HCT116 (cell line): ENCODE data around the gene THTPA. TPM values are rescaled to one million over a fixed set of nuclear protein-coding genes. Genes with fewer than 3 reads are reported as not detected.

Experiments
- ATAC-seq: fragments of 200-7000 bp; cut with Tn5 transposase; 2 replicates; pipeline ENCODE4 v1.9.1; 2020; ENCODE audit warnings: mild to moderate bottlenecking, moderate library complexity
- BruUV-seq: library from RNA; stranded (reverse); fragments of 400-500 nt; replicated peaks from 2 replicates; lab custom pipeline; 2021; lab: Mats Ljungman, UMichigan
- CTCF ChIA-PET: fragments of 300-600 bp; sonication (Branson Sonifier 250); formaldehyde crosslinking; loops from one replicate; lab custom pipeline; 2021; ENCODE audit warnings: antibody characterized with exemption; lab: Charles Lee
- POLR2A ChIA-PET: fragments of 300-600, 350-600 bp; sonication (Branson Sonifier 250); formaldehyde crosslinking; loops from one replicate; lab custom pipeline; 2021; ENCODE audit warnings: antibody characterized with exemption; lab: Charles Lee
- RAD21 ChIA-PET, 2 experiments: fragments of 300-600 bp; sonication (Branson Sonifier 250); formaldehyde crosslinking; loops; one replicate each; lab custom pipeline; 2023; ENCODE audit warnings: low total read pairs in 2 of 2; ENCODE audit not compliant: uncharacterized antibody in 2 of 2, unreplicated experiment in 2 of 2, low non-redundant PET in 1 of 2; lab: Charles Lee
- DNase-seq: peaks from one replicate; pipeline ENCODE4 v3.0.0-alpha.2; 2010; ENCODE audit warnings: low read depth, low spot score
- H2AFZ ChIP-seq: fragments of 200-600 bp; shearing (Covaris generic), sonication (generic); 2 replicates; pipeline ENCODE4 v1.6.1; 2017; ENCODE audit warnings: low read depth, mixed run types, mixed read lengths, antibody characterized with exemption, low read length; ENCODE audit not compliant: poor library complexity, severe bottlenecking
- H3K27ac ChIP-seq: 2 replicates; pipeline ENCODE4 v1.5.1; 2012; ENCODE audit warnings: low read depth, low read length
- H3K27me3 ChIP-seq: fragments of 200-600 bp; sonication (generic); 2 replicates; pipeline ENCODE4 v1.6.1; 2016; ENCODE audit warnings: mixed run types, low read length, mixed read lengths; ENCODE audit not compliant: insufficient read depth
- H3K36me3 ChIP-seq, 2 experiments: fragments of 200-500 bp in 1 of 2; fragments of 200-600 bp in 1 of 2; sonication (Bioruptor generic) in 1 of 2; sonication (generic) in 1 of 2; 2 replicates each; pipeline versions ENCODE4 v1.5.1 to v1.6.1; 2014 to 2016; ENCODE audit warnings: low read length in 2 of 2, inconsistent platforms in 1 of 2, mixed read lengths in 1 of 2, mixed run types in 1 of 2; ENCODE audit not compliant: insufficient read depth in 2 of 2, control insufficient read depth in 1 of 2
- H3K4me1 ChIP-seq, 2 experiments: fragments of 200-600 bp in 1 of 2; sonication (generic) in 1 of 2; 2 replicates each; pipeline versions ENCODE4 v1.5.1 to v1.6.1; 2012 to 2017; ENCODE audit warnings: low read length in 2 of 2, inconsistent platforms in 1 of 2, mild to moderate bottlenecking in 1 of 2, mixed read lengths in 1 of 2, mixed run types in 1 of 2, moderate library complexity in 1 of 2; ENCODE audit not compliant: insufficient read depth in 2 of 2, control insufficient read depth in 1 of 2
- H3K4me2 ChIP-seq: fragments of 200-600 bp; sonication (generic); 2 replicates; pipeline ENCODE4 v1.6.1; 2017; ENCODE audit warnings: mixed run types, low read length, mixed read lengths
- H3K4me3 ChIP-seq, 2 experiments: fragments of 200-600 bp in 1 of 2; sonication (generic) in 1 of 2; replicated peaks in 1 of 2; 2 replicates each; pipeline ENCODE4 v1.5.1; 2011 to 2016; ENCODE audit warnings: low read length in 2 of 2, control low read depth in 1 of 2, low read depth in 1 of 2, mild to moderate bottlenecking in 1 of 2, mixed read lengths in 1 of 2, mixed run types in 1 of 2
- H3K79me2 ChIP-seq: fragments of 200-600 bp; sonication (generic); 2 replicates; pipeline ENCODE4 v1.6.1; 2017; ENCODE audit warnings: mild to moderate bottlenecking, mixed run types, low read length, moderate library complexity, mixed read lengths; ENCODE audit not compliant: insufficient read depth
- H3K9ac ChIP-seq: fragments of 200-600 bp; sonication (generic); 2 replicates; pipeline ENCODE4 v1.6.1; 2016; ENCODE audit warnings: low read length, mixed read lengths
- H3K9me2 ChIP-seq: fragments of 200-600 bp; sonication (generic), shearing (Covaris generic); 2 replicates; pipeline ENCODE4 v1.6.1; 2017; ENCODE audit warnings: mixed run types, mild to moderate bottlenecking, moderate library complexity; ENCODE audit not compliant: insufficient read depth
- H3K9me3 ChIP-seq, 2 experiments: fragments of 200-500 bp in 1 of 2; fragments of 200-600 bp in 1 of 2; sonication (Bioruptor generic) in 1 of 2; sonication (generic) in 1 of 2; 2 replicates each; pipeline ENCODE4 v1.6.1; 2014 to 2017; ENCODE audit warnings: low read length in 2 of 2, mixed read lengths in 2 of 2, inconsistent platforms in 1 of 2, low read depth in 1 of 2, mild to moderate bottlenecking in 1 of 2, mixed run types in 1 of 2, moderate library complexity in 1 of 2; ENCODE audit not compliant: control insufficient read depth in 1 of 2, insufficient read depth in 1 of 2
- H4K20me1 ChIP-seq: fragments of 200-600 bp; sonication (generic), shearing (Covaris generic); 2 replicates; pipeline ENCODE4 v1.6.1; 2017; ENCODE audit warnings: mixed run types, mild to moderate bottlenecking, moderate library complexity; ENCODE audit not compliant: insufficient read depth
- CBX3 ChIP-seq: IDR thresholded peaks from 2 replicates; pipeline ENCODE4 v1.6.1; 2012; ENCODE audit warnings: low read depth
- EZH2 ChIP-seq: fragments of 200-600 bp; sonication (generic); IDR thresholded peaks from 2 replicates; pipeline ENCODE4 v1.6.1; 2017; ENCODE audit warnings: antibody characterized with exemption, mixed run types
- FOSL1 ChIP-seq: IDR thresholded peaks from 2 replicates; pipeline ENCODE4 v1.6.1; 2012; ENCODE audit warnings: low read depth
- POLR2A ChIP-seq: IDR thresholded peaks from 2 replicates; pipeline ENCODE4 v1.7.0; 2011; ENCODE audit warnings: borderline replicate concordance; ENCODE audit not compliant: insufficient read depth, insufficient read length; ENCODE audit errors: extremely low read depth
- POLR2AphosphoS5 ChIP-seq: IDR thresholded peaks from 2 replicates; pipeline ENCODE4 v1.6.1; 2011; ENCODE audit warnings: mild to moderate bottlenecking, low read depth, low read length, moderate library complexity
- SIN3A ChIP-seq: IDR thresholded peaks from 2 replicates; pipeline ENCODE4 v1.6.1; 2012; ENCODE audit warnings: low read depth
- SP1 ChIP-seq: IDR thresholded peaks from 2 replicates; pipeline ENCODE4 v1.6.1; 2012; ENCODE audit warnings: low read depth
- SRF ChIP-seq: IDR thresholded peaks from 2 replicates; pipeline ENCODE4 v1.6.1; 2012; ENCODE audit warnings: low read depth
- TCF7L2 ChIP-seq: IDR thresholded peaks from 2 replicates; pipeline ENCODE4 v1.7.0; 2011; ENCODE audit warnings: borderline replicate concordance, inconsistent platforms; ENCODE audit not compliant: insufficient read depth, insufficient read length; ENCODE audit errors: extremely low read depth
- ZNF274 ChIP-seq: fragments of 200-500 bp; sonication (Bioruptor generic); IDR thresholded peaks from 2 replicates; pipeline ENCODE4 v1.6.1; 2014; ENCODE audit warnings: mild to moderate bottlenecking, low read depth, low read length, inconsistent platforms
- intact Hi-C: fragments of 100-400 bp; cut with micrococcal nuclease; formaldehyde crosslinking; loops from 2 replicates; pipeline ENCODE4 v1.10.0; 2022
- total RNA-seq: library from RNA; stranded (reverse); gene quantifications from one replicate; pipeline ENCODE4 v1.2.1, GENCODE V29; 2021; ENCODE audit not compliant: unreplicated experiment
- TF ChIP-seq, protein P1 (sequence below), 3 experiments: fragments of 200-600 bp in 1 of 3; sonication (generic) in 1 of 3; IDR thresholded peaks in 2 of 3; conservative IDR thresholded peaks in 1 of 3; 2 replicates each; pipeline ENCODE4 v1.5.1; 2012 to 2017; ENCODE audit warnings: low read depth in 2 of 3, low read length in 2 of 3, antibody characterized with exemption in 1 of 3, borderline replicate concordance in 1 of 3, control low read depth in 1 of 3, mild to moderate bottlenecking in 1 of 3, mixed read lengths in 1 of 3, mixed run types in 1 of 3, moderate library complexity in 1 of 3; ENCODE audit not compliant: insufficient read depth in 1 of 3
- TF ChIP-seq, protein P2 (sequence below): IDR thresholded peaks from 2 replicates; pipeline ENCODE4 v1.6.1; 2012
- TF ChIP-seq, protein P3 (sequence below): IDR thresholded peaks from 2 replicates; pipeline ENCODE4 v1.6.1; 2012

The THTPA gene
- total RNA-seq, 1 experiment from 2014 or later = 5.8 TPM

DNA sequence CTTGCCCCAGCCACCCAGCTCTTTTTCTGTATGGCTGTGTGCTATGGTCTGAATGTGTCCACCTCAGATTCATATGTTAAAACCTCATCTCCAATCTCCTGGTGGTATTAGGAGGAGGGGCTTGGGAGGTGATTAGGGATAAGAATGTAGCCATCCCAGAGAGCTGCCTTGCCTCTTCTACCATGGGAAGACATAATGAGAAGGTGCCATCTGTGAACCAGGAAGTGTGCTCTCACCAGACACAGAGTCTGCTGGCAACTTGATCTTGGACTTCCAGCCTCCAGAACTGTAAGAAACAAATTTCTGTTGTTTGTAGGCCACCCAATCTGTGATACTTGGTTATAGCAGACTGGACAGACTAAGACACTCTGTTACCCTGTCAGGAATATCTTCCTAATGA lies 45.4 kb downstream of the THTPA start:
- ATAC-seq (no peak), DNase-seq (no peak)
- H3K27me3 ChIP-seq = no peaks in the 10 kb centered on the region
- H3K27ac ChIP-seq = no peak overlapping the region
- H3K9me3 ChIP-seq = no peaks in the 10 kb centered on the region
- H2AFZ ChIP-seq = no peak overlapping the region
- CTCF ChIA-PET = interaction anchor here (1.1 to 1.7 kb wide), 2 partner anchors 12 kb away, joined by 3 to 8 read pairs; no protein-coding TSS in a partner anchor
- TF ChIP-seq SIN3A (no peak), POLR2AphosphoS5 (no peak), SRF (no peak), ZNF274 (no peak), CBX3 (no peak), EZH2 (no peak)
- TF ChIP-seq, protein P1, sequence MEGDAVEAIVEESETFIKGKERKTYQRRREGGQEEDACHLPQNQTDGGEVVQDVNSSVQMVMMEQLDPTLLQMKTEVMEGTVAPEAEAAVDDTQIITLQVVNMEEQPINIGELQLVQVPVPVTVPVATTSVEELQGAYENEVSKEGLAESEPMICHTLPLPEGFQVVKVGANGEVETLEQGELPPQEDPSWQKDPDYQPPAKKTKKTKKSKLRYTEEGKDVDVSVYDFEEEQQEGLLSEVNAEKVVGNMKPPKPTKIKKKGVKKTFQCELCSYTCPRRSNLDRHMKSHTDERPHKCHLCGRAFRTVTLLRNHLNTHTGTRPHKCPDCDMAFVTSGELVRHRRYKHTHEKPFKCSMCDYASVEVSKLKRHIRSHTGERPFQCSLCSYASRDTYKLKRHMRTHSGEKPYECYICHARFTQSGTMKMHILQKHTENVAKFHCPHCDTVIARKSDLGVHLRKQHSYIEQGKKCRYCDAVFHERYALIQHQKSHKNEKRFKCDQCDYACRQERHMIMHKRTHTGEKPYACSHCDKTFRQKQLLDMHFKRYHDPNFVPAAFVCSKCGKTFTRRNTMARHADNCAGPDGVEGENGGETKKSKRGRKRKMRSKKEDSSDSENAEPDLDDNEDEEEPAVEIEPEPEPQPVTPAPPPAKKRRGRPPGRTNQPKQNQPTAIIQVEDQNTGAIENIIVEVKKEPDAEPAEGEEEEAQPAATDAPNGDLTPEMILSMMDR (IDR thresholded peaks at IDR 0.05 in 2 of 3, conservative IDR thresholded peaks at IDR 0.05 in 1 of 3; ENCODE audit: borderline replicate concordance in 1 of 3, insufficient read depth in 1 of 3, low read depth in 2 of 3, low read length in 2 of 3) = no peak
- H3K4me2 ChIP-seq = no peak overlapping the region
- no peak overlapping the region for H3K9ac ChIP-seq
- H3K79me2 ChIP-seq = no peaks in the 10 kb centered on the region
- H3K9me2 ChIP-seq = no peaks in the 10 kb centered on the region
- peaks cover 0 to 6% of the 10 kb centered on the region in 2 experiments; a peak in 1 of 4 replicates for H3K4me1 ChIP-seq
- no peak overlapping the region for H3K4me3 ChIP-seq
- no peaks in the 10 kb centered on the region for H4K20me1 ChIP-seq
- POLR2A ChIA-PET = no interaction called here
- RAD21 ChIA-PET = interaction anchor here in 1 of 2 experiments (0.6 kb wide), 1 partner anchor 298 kb away, joined by 4 read pairs; no protein-coding TSS in a partner anchor
- no peaks in the 10 kb centered on the region for H3K36me3 ChIP-seq
- intact Hi-C loops = no loop called here
- BruUV-seq = no TSS peak

DNA sequence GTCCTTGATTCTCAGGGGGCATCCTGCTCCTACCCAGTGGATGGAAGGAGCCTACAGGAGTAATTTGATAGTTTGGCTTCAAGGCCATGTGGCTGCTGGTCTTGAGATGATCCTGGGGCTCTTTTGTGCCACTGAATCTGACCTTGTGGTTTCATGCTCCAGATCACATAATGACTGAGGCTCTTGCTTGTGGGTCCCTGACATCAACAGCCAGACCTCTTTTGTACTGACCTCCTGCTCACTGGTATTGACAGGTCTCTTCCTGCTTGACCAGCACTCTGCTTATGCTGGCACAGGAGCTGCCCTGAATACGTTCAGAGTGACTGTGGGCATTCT lies 45.7 kb downstream of the THTPA start:
- no peak overlapping the region for H3K9ac ChIP-seq
- no peak overlapping the region for H2AFZ ChIP-seq
- H3K4me2 ChIP-seq = no peak overlapping the region
- POLR2A ChIA-PET = no interaction called here
- H4K20me1 ChIP-seq = no peaks in the 10 kb centered on the region
- RAD21 ChIA-PET = interaction anchor here in 1 of 2 experiments (0.6 kb wide), 1 partner anchor 298 kb away, joined by 4 read pairs; no protein-coding TSS in a partner anchor
- TF ChIP-seq, protein P2, sequence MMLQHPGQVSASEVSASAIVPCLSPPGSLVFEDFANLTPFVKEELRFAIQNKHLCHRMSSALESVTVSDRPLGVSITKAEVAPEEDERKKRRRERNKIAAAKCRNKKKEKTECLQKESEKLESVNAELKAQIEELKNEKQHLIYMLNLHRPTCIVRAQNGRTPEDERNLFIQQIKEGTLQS = no peak
- TF ChIP-seq SP1 (no peak), FOSL1 (no peak), SRF (no peak), SIN3A (no peak), POLR2A (no peak), TCF7L2 (no peak), EZH2 (no peak)
- TF ChIP-seq, protein P1 (IDR thresholded peaks at IDR 0.05 in 2 of 3, conservative IDR thresholded peaks at IDR 0.05 in 1 of 3; ENCODE audit: borderline replicate concordance in 1 of 3, insufficient read depth in 1 of 3, low read depth in 2 of 3, low read length in 2 of 3) = no peak
- TF ChIP-seq, protein P3, sequence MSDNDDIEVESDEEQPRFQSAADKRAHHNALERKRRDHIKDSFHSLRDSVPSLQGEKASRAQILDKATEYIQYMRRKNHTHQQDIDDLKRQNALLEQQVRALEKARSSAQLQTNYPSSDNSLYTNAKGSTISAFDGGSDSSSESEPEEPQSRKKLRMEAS = no peak
- H3K4me3 ChIP-seq = no peak overlapping the region
- no peaks in the 10 kb centered on the region for H3K9me2 ChIP-seq
- ATAC-seq (no peak), DNase-seq (no peak)
- no TSS peak for BruUV-seq
- H3K36me3 ChIP-seq = no peaks in the 10 kb centered on the region
- intact Hi-C loops = no loop called here
- H3K27ac ChIP-seq = no peak overlapping the region
- no peaks in the 10 kb centered on the region for H3K79me2 ChIP-seq
- H3K27me3 ChIP-seq = no peaks in the 10 kb centered on the region
- CTCF ChIA-PET = interaction anchor here (1.1 kb wide), 1 partner anchor 13 kb away, joined by 3 read pairs; no protein-coding TSS in a partner anchor
- peaks cover 0 to 6% of the 10 kb centered on the region in 2 experiments; a peak in 1 of 4 replicates for H3K4me1 ChIP-seq
- H3K9me3 ChIP-seq = no peaks in the 10 kb centered on the region
